Prostate gland (tissue), 2 donors: ENCODE measurements around the gene GLRX.

Source experiments
- POLR2A ChIP-seq: fragments of 450-650 bp; IDR thresholded peaks from one replicate; pipeline ENCODE4 v1.6.1; 2016; ENCODE audit warnings: antibody characterized with exemption, mild to moderate bottlenecking
- TF ChIP-seq, protein P1 (sequence below), 4 experiments: fragments of 200-600 bp in 2 of 4; fragments of 450-650 bp in 2 of 4; sonication (generic) in 2 of 4; IDR thresholded peaks; 1 replicate in 3 of 4; 2 replicates in 1 of 4; pipeline ENCODE4 v1.5.1; 2016 to 2019; ENCODE audit warnings: antibody characterized with exemption in 4 of 4, mild to moderate bottlenecking in 2 of 4, moderate library complexity in 2 of 4

DNA sequence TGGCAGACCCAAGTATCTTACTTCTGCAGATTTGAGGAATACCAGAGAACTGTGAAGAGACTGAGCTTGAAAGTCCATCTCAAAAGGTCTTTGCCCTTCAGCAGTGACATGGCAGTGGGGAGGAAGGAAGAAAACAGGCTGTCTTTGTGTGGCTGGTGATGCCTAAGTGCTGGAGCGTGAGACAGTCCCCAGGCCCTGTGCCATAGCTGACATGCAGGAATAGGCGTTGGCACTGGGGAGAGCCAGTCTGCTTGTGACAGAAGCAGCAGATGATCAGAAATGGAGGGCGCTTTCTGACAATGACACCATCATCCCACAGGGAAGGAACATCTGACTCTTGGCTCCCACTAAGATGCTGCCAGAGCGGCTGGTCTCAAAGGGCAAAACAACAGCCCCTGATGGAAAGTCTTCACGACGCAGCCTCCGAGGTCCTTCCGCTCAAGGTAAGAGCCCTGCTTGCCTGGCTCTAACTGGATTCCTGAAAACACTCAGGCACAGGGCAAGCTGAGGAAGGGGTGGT lies 15.5 kb upstream of the GLRX start:
- TF ChIP-seq, protein P1, sequence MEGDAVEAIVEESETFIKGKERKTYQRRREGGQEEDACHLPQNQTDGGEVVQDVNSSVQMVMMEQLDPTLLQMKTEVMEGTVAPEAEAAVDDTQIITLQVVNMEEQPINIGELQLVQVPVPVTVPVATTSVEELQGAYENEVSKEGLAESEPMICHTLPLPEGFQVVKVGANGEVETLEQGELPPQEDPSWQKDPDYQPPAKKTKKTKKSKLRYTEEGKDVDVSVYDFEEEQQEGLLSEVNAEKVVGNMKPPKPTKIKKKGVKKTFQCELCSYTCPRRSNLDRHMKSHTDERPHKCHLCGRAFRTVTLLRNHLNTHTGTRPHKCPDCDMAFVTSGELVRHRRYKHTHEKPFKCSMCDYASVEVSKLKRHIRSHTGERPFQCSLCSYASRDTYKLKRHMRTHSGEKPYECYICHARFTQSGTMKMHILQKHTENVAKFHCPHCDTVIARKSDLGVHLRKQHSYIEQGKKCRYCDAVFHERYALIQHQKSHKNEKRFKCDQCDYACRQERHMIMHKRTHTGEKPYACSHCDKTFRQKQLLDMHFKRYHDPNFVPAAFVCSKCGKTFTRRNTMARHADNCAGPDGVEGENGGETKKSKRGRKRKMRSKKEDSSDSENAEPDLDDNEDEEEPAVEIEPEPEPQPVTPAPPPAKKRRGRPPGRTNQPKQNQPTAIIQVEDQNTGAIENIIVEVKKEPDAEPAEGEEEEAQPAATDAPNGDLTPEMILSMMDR (IDR thresholded peaks at IDR 0.05), result no peak
- TF ChIP-seq POLR2A, result no peak
